HG03571 (cell line): ENCODE measurements around the gene ANKRD44.

Experiments used
- ATAC-seq: cut with Tn5 transposase; IDR thresholded peaks from one replicate; pipeline ENCODE4 v1.9.1; 2021; ENCODE audit not compliant: unreplicated experiment

ANKRD44 gene

DNA sequence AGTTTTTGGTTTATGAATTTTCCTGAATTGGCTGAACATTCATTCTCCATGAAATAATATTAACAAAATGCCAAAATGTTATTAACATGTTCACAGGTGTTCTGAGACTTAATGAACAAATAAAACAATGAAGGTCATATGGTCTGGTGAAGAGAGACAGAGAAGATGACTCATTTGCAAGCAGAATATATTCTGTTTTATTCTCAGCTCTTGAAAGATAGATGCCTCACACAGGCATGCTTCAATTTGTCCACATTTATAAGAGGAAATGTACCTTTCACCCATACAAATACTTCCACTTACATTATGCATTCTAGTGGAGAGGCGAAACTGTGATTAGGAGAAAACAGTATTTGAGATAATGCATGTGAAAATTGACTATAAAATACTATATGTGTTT is 308.7 kb downstream of the ANKRD44 start:
- ATAC-seq: no peak

DNA sequence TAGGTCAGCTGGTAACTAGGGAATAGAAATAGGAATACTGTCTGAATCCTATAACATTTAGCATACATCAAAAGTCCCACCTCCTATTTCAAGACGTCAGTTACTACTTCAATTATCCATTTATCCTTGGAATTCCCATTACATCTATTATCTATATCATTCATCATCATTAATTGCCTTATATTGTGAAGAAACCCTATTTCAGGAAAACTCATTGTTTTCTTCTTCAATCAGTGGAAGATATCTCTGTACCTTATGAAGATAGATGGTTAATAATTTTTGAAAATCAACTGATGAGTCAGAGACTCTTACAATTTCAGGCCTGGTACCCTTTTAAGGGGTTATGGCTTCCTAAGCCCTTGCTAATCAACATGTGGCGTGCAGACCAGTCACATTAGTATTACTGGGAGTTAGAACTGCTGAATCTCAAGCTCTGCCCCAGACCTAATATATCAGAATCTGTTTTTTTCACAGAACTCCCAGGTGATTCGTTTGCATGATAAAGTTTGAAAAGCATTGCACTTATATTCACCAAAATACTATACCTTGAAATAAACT is 314.7 kb downstream of the ANKRD44 start:
- no peak for ATAC-seq

DNA sequence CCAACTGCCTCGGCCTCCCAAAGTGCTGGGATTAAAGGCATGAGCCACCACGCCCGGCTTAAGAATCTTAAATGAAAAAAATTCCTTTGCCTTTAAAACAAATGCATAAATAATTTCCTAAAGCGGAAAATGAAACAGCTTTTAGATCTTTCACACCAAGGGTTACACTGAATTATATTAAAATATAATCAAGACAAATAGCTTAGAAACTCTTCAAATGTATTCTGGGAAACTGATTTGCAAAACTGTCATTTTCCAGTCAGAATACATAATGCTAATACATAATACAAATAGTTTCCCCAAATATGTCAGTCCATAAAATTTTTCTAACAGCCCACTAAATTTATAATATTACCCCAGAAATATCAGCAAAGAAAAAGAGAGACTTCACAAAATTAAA is 315.8 kb downstream of the ANKRD44 start:
- ATAC-seq: no peak

DNA sequence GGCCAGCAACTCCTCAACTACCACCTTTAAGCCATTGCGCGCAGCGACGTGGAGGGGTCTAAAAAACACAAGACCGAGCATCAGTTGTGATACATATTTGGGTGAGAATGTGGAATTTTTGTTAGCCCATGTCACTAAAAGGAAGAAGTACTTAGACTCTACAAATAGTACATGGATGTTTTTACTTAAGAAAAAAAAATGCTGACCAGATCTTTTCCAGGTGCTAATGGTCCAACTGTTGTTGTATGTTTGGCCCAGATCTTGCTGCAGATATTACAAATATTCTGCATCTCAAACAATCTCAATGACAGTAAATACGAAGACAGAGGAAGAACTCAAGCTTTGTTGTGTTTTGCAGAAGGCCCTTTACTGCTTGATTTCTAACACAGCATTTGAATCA is 317.0 kb downstream of the ANKRD44 start:
- no peak for ATAC-seq

DNA sequence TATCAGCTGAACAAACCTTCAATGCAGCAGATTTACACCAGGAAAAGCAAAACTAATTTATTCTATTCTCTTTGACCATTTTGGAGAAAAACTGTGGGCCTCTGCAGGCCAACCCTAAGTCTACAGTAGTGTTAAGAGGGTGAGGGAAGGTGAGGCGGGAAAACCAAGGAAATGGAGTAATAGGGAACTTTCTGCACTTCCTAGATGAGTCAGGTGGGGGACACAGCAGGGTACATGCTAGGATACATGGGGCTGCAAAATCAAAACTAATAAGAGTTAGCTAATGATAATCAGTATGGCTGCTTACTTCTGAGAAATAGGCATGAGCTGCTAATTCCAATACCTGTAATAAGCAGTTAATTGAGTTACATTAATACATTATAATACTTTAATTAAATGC is 318.1 kb downstream of the ANKRD44 start:
- ATAC-seq: no peak

DNA sequence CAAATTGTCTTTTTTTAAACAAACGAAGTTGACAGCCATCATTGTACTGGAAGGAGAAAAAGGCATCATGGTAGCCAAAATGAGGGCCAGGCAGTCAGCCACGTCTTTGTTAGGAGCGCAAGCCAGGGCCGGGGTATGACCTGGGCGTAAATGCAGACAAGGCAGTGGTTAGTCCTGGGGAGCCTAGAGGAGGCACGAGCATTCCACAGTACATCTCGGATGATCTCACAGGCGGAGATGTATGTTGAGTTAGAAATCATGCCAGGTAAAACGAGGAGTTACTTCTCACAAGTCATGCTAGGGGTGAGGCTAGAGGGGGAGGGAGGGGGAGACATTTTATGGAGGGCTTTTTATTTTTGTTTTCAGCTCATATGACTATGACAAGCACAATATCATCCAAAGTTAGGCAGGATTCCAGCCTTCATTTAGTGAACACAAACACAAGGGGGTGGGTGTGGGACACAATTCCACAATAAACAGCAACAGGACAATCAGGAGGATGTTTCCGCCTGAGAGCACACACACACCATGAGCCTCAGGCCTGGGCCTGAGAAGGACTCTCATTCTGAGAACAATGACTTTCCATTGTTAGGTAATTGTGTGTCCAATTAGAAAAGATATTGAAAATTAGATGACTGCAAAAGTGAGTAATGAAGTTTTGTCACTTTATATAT is 319.7 kb downstream of the ANKRD44 start:
- no peak for ATAC-seq

DNA sequence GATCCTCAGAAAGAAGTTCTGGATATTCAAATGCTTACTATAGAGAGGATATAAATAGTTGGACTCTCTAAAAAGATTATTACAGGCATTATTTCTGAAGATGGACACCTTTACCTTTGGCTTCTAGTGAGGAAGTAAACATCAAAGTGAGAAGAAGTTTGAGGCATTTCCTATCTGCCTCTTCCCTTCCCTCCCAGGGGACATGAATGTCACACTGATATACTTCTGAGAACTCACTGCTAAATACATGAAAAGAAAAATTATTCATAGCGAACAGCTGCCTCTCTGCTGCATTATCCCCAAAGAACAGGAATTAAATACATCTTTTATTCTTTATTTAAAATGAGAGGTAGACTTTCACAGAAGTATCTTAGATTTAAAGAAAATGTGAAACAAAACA is 320.5 kb downstream of the ANKRD44 start:
- ATAC-seq: no peak

DNA sequence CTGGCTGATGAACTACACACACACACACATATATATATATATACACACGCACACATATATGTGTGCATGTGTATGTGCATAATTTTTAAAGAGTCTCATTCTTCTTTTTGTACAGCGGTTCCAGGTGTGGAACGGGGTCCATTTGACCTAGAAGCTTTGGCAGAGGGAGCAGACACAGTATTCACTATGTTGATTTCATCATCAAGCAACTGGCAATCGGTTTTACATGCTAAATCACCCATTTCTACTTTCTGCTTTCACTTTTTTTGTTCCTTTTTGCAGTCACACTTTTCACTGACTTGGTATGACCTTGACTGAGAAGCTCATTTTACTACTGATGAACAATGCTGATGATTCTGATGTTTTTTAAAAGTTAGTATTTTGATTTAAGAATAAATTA is 321.1 kb downstream of the ANKRD44 start:
- no peak for ATAC-seq

DNA sequence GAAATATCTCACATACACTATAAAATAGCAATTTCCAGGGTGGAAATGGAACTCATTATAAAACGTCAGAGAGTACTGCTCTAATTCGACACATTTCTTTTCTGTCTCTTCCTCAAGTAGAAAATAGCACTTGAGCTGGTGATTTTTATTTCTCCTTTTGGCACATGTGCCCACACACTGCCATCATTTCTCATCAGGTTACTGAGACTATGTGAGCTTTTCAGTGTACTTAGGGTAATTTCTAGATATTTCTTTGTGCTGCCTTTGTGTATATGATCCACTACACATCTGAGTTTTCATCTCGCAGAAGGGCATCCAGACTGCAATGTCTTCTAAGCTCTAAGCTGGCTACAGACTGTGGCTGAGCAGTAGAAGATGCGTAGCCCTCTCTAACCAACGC is 321.9 kb downstream of the ANKRD44 start:
- no peak for ATAC-seq

DNA sequence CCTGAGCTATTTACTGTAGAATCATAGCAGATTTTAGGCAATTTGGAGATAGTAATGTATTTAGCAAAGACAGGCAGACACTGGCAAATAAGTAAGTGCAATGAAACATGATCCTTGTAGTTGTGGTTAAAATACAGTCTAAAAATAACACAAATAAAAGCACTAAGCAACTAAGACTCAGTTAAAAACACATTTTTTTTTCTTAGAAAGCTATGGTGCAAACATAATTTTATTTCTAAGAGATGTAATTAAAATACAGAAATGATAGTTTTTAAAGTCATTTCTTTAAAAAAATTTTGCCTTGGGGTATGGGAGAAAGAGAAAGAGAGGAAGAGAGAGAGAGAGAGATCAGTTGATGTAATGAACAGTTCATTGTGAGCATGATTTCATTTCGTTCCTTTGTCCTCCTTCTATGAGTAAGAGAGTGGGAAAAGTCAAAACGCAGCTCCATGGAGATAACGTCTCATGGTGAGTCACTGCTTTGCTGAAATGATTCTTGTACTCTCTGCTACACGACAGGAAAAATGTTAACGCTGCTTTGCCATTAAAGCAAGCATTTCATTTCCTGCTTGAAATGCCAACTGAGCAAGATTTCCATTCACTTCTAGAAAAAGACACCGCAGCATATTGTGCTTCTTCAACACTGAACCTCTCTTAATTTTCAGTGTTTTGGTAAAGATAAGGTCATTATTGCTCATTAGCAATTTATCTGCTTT is 322.8 kb downstream of the ANKRD44 start:
- ATAC-seq: no peak

DNA sequence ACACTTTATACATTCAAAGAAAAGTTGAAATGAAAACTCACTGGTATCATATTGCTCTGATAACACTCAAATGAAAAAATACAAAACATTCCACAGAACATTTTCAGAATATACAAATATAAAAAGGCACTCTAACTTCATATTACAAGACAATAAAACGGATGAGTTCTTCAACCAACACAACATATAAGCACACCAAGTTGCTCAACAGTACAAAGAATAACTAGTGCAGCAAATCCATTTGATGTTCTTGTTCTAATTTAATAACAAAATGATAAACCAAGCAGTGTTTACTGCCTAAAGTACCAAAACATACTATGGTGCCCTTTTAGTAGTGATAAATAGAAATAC is 323.3 kb downstream of the ANKRD44 start:
- no peak for ATAC-seq

DNA sequence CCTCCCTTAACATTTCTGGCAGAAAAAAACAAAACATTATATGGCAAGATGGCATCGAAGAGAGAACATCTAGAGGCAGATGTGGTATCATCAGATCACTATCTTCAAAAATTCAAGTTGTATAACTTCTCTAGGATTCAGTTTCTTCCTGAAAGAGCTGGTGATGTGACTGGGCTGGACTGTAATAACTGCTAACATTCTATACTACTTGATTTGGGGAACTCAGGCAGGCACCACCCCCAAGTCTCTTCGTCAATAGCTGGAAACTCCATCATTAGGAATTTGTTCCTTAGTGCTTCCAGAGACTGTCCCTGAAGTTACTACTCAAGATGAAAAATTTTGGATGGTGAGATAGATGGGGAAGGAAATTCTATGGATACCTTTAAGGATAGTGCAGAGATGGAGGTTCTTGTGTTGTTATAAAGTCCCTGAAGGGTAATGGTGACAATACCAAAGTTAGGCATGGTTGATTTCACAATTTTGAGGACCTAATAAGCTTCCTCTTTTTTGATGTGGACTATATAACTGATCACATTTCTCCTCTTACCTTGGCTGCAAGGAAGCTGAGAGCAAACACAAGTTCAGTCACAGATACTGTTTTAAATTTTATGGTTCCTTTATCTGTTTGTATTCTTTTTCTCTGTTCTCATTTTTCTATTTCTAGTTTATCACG is 324.9 kb downstream of the ANKRD44 start:
- ATAC-seq: no peak

DNA sequence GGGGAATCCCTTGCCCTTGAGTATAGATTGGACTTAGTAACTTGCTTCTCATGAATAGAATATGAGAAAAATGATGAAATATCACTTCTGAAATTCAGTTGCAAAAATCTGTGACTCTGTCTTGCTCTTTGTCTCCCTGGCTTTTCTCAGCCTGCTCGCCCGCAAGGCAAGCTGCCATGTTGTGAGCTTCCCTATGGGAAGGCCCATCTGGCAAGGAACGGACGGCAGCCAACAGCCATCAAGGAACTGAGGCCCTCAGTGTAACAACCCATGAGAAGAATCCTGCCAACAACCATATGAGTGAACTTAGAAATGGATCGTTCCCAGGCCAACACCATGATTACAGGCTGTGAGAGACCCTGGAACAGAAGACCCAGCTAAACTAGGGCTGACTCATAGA is 325.7 kb downstream of the ANKRD44 start:
- ATAC-seq: no peak

DNA sequence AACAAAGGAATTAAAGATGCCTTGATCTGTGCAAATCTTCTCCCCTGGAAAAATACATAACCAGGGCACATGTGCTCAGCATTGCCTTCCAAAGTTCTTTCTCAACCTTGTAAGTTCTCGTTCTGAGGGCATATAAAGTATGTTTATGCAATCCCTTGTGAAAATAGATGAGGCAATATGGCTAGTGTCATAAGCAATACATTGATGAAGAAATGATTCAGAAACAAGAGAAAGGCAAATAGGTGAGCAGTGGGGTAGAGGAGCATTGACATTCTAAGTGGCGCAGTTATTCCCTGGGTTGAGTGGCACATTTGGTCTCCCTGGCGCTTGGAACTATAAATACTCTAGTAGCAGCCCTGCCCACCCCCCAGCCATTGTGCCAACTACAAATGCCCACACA is 326.6 kb downstream of the ANKRD44 start:
- no peak for ATAC-seq

DNA sequence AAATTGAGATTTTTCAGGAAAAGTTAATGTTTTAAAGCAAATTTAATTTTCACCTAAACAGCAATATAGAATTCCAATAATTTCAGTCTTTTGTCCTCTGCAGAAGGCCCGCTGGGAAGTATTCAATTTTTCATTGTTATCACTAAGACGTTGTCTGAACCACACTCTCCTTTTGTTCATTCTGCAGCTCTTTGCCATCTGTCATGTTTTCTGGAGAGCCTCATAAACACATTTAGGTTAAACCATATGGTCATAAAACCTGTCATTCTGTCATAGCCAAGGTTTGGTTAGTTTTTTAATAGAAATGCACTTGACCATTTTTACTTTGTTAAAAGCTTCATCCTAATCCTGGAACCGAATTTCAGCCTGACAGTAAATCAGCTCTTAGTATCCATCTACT is 330.1 kb downstream of the ANKRD44 start:
- ATAC-seq: no peak

DNA sequence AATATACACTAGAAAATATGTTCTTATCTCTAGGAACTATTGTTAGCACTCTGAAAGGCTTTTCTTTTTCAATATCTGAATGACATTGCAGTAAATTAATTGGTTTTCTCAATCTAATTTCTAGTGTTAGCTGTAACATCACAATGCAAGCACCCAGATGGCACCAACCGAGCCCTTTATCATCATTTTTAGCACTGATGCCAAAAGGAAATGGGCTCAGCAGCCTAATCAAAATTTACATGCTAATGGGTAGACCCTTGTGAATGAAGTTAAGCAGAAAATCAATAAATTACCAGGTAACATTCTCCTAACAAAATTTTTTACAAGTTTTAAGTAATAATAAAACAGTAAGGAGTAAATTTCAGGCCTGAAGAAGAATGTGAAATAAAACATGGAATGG is 330.6 kb downstream of the ANKRD44 start:
- no peak for ATAC-seq

DNA sequence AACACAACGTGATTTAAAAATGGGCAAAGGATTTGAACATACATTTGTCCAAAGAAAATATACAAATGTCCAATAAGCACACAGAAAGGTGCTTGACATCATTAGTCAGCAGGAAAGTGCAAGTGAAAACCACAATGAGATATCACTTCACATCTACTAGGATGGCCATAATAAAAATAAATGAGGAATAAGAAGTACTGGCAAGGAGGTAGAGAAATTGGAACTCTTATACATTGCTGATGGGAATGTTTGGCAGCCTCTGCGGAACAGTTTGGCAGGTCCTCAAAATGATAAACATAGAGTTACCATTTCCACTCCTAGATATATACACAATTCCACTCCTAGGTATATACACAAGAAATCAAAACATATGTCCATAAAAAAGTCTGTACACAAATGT is 333.1 kb downstream of the ANKRD44 start:
- ATAC-seq: no peak

DNA sequence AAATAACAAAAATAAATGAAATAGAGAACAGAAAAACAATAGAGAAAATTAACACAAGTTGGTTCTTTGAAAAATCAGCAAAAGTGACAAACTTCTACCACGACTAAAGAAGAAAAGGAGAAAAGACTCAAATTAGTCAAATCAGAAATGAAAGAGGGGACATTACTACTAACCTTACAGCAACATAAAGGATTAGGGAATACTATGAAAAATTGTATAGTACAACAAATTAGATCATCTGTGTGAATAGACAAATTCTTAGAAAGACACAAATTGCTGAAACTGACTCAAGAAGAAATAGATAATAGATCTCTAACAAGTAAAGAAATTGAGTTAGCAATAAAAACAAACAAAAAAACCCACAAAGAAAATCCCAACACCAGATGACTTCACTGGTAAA is 335.6 kb downstream of the ANKRD44 start:
- no peak for ATAC-seq

DNA sequence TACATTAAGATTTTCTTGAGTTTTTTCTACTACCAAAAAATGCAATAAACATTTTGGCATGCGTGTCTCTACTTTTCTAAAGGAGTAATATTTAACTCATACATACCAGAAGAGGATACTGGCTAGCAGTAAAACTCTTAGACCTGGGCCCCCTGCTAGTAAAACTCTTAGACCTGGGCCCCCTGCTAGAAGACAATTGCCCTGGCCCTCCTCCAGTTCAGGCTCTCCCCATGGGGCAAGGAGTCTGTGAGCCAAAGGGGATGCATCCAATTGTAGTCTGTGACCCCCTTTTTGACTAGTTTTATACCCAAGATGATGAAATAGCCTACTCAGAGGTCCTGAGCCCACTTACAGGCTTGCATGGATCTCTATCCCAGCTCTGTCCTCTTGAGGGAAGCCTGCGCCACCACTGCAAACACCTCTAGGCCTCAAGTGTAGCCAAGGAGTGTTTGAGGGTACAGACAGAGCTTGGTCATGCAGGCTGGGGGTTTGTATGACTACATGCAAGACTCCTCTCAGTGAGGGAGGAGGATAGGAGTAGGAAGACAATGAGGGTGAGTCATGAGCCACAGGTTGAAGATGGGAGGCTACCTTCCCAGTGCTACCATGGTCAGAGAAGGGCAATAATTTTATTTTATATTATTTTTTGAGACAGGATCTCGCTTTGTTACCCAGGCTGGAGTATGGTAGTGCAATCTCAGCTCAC is 338.9 kb downstream of the ANKRD44 start:
- ATAC-seq: no peak

DNA sequence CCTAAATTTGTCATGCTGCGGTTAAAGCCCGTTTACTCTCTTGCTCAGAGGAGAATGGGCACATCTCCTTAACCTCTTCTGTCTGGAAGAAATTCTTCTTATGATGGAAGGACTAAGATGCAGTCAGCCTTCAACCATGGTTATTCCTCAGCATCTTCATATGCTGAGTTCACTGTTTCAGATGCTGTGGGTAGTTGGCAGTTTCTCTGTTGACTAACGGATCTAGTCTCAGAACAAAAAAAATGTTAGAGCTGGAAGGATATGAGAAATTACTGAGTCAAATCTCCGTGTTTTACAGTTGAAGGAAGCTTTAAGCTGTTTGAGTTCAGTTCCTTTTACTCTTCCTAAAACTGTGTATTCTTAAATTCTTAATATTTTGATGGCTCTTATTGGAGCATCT is 340.5 kb downstream of the ANKRD44 start:
- ATAC-seq: no peak

DNA sequence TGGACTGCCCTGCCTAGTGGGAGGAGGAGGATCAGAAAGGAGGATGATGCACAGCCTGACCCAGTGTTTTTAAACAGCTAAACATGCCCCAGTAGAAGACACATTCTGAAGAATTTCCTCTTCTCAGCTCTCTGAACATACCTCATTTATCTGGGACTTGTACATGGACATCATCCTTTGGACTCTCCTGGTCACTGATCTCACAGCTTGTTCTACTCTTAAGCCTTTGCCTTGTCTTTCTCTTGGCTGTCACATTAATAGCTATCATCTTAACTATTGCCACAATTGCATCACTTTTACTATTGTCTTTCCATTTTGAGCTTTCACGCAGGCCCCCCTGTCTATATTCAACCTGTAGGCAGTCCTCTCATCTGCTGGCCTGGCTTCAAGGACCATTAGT is 342.1 kb downstream of the ANKRD44 start:
- ATAC-seq: no peak

DNA sequence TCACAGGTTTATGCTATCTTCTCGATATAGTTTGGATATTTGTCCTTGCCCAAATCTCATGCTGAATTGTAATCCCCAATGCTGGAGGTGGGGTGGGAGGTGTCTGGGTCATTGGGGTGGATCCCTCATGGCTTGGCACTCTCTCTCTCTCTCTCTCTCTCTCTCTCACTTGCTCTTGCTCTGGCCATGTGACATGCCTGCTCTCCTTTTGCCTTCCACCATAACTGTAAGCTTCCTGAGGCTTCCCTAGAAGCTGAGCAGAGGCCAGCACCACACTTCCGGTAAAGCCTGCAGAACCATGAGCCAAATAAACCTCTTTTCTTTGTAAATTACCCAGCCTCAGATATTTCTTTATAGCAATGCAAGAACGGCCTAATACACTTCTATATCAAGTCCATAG is 342.8 kb downstream of the ANKRD44 start:
- no peak for ATAC-seq
